A549 (cell line): ENCODE measurements around the gene TMOD1. TPM values are rescaled to one million over a fixed set of nuclear protein-coding genes. Genes with fewer than 3 reads are reported as not detected.

ENCODE experiments used
- ATAC-seq, 2 experiments: fragments of 200-7000 bp in 1 of 2; fragments of >200 bp in 1 of 2; cut with Nextera tagmentation in 1 of 2; cut with Tn5 transposase in 1 of 2; 3 replicates each; pipeline versions ENCODE4 v1.8.0 to v1.9.1; 2018 to 2020; ENCODE audit warnings: mild to moderate bottlenecking in 1 of 2, moderate library complexity in 1 of 2
- CTCF ChIA-PET: fragments of 300-600 bp; sonication (Branson Sonifier 250); formaldehyde crosslinking; extraction: SDS; loops from one replicate; lab custom pipeline; 2021; ENCODE audit warnings: antibody characterized with exemption, inconsistent platforms; lab: Yijun Ruan, JAX
- POLR2A ChIA-PET: fragments of 350-600 bp; formaldehyde crosslinking; extraction: SDS; loops from one replicate; lab custom pipeline; 2021; ENCODE audit warnings: antibody characterized with exemption, inconsistent platforms; lab: Yijun Ruan, JAX
- DNase-seq, 2 experiments: peaks; one replicate each; pipeline versions ENCODE4 v3.0.0 to v3.0.0-alpha.2; 2011 to 2016; ENCODE audit warnings: low read depth in 1 of 2, low spot score in 1 of 2
- FAIRE-seq: peaks from 2 replicates; lab custom pipeline; 2011; peaks lifted over from hg19 to GRCh38; lab: Jason Lieb, UNC
- H3K27ac ChIP-seq, 2 experiments: fragments of >200 bp; sonication (Bioruptor Twin); formaldehyde crosslinking; 3 replicates each; pipeline ENCODE4 v1.5.1; 2016 to 2017
- H3K4me1 ChIP-seq: fragments of >200 bp; sonication (Bioruptor Twin); formaldehyde crosslinking; 3 replicates; pipeline ENCODE4 v1.6.1; 2016
- H3K4me2 ChIP-seq: fragments of >200 bp; sonication (Bioruptor Twin); formaldehyde crosslinking; 3 replicates; pipeline ENCODE4 v1.6.1; 2016
- H3K4me3 ChIP-seq: fragments of >200 bp; sonication (Bioruptor Twin); formaldehyde crosslinking; 3 replicates; pipeline ENCODE4 v1.5.1; 2016
- H3K9me3 ChIP-seq: fragments of >200 bp; sonication (Bioruptor Twin); formaldehyde crosslinking; 3 replicates; pipeline ENCODE4 v1.6.1; 2016
- ATOH8 ChIP-seq: fragments of 250-450 bp; sonication (Bioruptor Pico); IDR thresholded peaks from 2 replicates; pipeline ENCODE4 v1.5.0; 2020; ENCODE audit warnings: low read depth, mild to moderate bottlenecking, moderate library complexity
- BHLHE40 ChIP-seq: IDR thresholded peaks from 2 replicates; pipeline ENCODE4 v1.6.1; 2012; ENCODE audit warnings: low read depth, low read length, inconsistent platforms
- CBX2 ChIP-seq: fragments of 200-600 bp; sonication (generic); IDR thresholded peaks from 2 replicates; pipeline ENCODE4 v1.6.1; 2016; ENCODE audit warnings: low read depth, mild to moderate bottlenecking, borderline replicate concordance
- EHF ChIP-seq: fragments of 250-450 bp; sonication (Bioruptor Pico); IDR thresholded peaks from 2 replicates; pipeline ENCODE4 v1.5.0; 2020; ENCODE audit warnings: mild to moderate bottlenecking
- EP300 ChIP-seq, 2 experiments: fragments of >200 bp; sonication (Bioruptor Twin); formaldehyde crosslinking; IDR thresholded peaks; 2 replicates in 1 of 2; 3 replicates in 1 of 2; pipeline ENCODE4 v1.6.1; 2016 to 2017
- ESRRA ChIP-seq: fragments of 150-350 bp; IDR thresholded peaks from 2 replicates; pipeline ENCODE4 v1.6.1; 2014; ENCODE audit warnings: mild to moderate bottlenecking, low read length, borderline replicate concordance
- FOXS1 ChIP-seq: fragments of 250-450 bp; sonication (Bioruptor Pico); IDR thresholded peaks from 2 replicates; pipeline ENCODE4 v1.5.0; 2020; ENCODE audit warnings: mild to moderate bottlenecking, moderate library complexity
- GATA3 ChIP-seq: IDR thresholded peaks from 2 replicates; pipeline ENCODE4 v1.6.1; 2012; ENCODE audit warnings: borderline replicate concordance
- HOXA7 ChIP-seq: fragments of 250-450 bp; sonication (Bioruptor Pico); IDR thresholded peaks from 2 replicates; pipeline ENCODE4 v1.5.0; 2020; ENCODE audit warnings: mild to moderate bottlenecking, moderate library complexity
- HOXB13 ChIP-seq: fragments of 250-450 bp; sonication (Bioruptor Pico); IDR thresholded peaks from 2 replicates; pipeline ENCODE4 v1.5.0; 2020; ENCODE audit warnings: low read depth, mild to moderate bottlenecking, moderate library complexity
- HOXB5 ChIP-seq: fragments of 250-450 bp; sonication (Bioruptor Pico); IDR thresholded peaks from 2 replicates; pipeline ENCODE4 v1.5.0; 2020; ENCODE audit warnings: mild to moderate bottlenecking, moderate library complexity
- JUN ChIP-seq, 2 experiments: fragments of >200 bp; sonication (Bioruptor Twin); formaldehyde crosslinking; IDR thresholded peaks; 2 replicates in 1 of 2; 3 replicates in 1 of 2; pipeline ENCODE4 v1.6.1; 2016 to 2017
- KDM5A ChIP-seq: fragments of 200-600 bp; sonication (generic); IDR thresholded peaks from 2 replicates; pipeline ENCODE4 v1.6.1; 2016; ENCODE audit warnings: antibody characterized with exemption, mild to moderate bottlenecking
- MAFK ChIP-seq: fragments of 450-650 bp; IDR thresholded peaks from 2 replicates; pipeline ENCODE4 v1.6.1; 2014; ENCODE audit not compliant: partially characterized antibody
- MAZ ChIP-seq: fragments of 150-350 bp; IDR thresholded peaks from 2 replicates; pipeline ENCODE4 v1.6.1; 2014; ENCODE audit warnings: antibody characterized with exemption, low read depth, low read length, borderline replicate concordance
- MYC ChIP-seq: IDR thresholded peaks from 2 replicates; pipeline ENCODE4 v1.6.1; 2012; ENCODE audit warnings: mild to moderate bottlenecking, inconsistent platforms, low read length, improper control_type of control experiment, borderline replicate concordance
- POLR2A ChIP-seq: IDR thresholded peaks from 2 replicates; pipeline ENCODE4 v1.6.1; 2012; ENCODE audit warnings: mild to moderate bottlenecking, low read length
- REST ChIP-seq: fragments of 200-600 bp; sonication (generic); IDR thresholded peaks from 2 replicates; pipeline ENCODE4 v1.6.1; 2016; ENCODE audit warnings: antibody characterized with exemption, mild to moderate bottlenecking, moderate library complexity
- SREBF2 ChIP-seq: fragments of 450-650 bp; IDR thresholded peaks from 2 replicates; pipeline ENCODE4 v1.6.1; 2014; ENCODE audit warnings: mild to moderate bottlenecking, moderate library complexity
- TP53 ChIP-seq: fragments of 250-450 bp; sonication (Bioruptor Pico); IDR thresholded peaks from 2 replicates; pipeline ENCODE4 v1.5.0; 2021; ENCODE audit warnings: mild to moderate bottlenecking, moderate library complexity
- ZFP36 ChIP-seq: fragments of 450-650 bp; IDR thresholded peaks from 2 replicates; pipeline ENCODE4 v1.6.1; 2014; ENCODE audit warnings: borderline replicate concordance; ENCODE audit not compliant: partially characterized antibody
- ZNF302 ChIP-seq: fragments of 250-450 bp; sonication (Bioruptor Pico); IDR thresholded peaks from 2 replicates; pipeline ENCODE4 v1.9.0; 2021; ENCODE audit warnings: inconsistent platforms, mild to moderate bottlenecking, moderate library complexity
- ZSCAN20 ChIP-seq: fragments of 250-450 bp; sonication (Bioruptor Pico); IDR thresholded peaks from 2 replicates; pipeline ENCODE4 v1.8.0; 2022; ENCODE audit warnings: mild to moderate bottlenecking, moderate library complexity
- WGBS: methylation state at CpG from one replicate; pipeline ENCODE4 v1.1.6; 2017; ENCODE audit errors: missing lambda C conversion rate; 5-methylcytosine and 5-hydroxymethylcytosine counted together
- polyA plus RNA-seq, 4 experiments: library from polyadenylated mRNA; depleted of rRNA in 3 of 4; stranded (reverse); fragments of >200 nt; fragmentation: RNase III in 1 of 4; extraction: RNeasy Plus Mini Kit Qiagen cat#74134 plus additional on column Dnase treatment in 1 of 4; gene quantifications; 2 replicates in 3 of 4; 3 replicates in 1 of 4; pipeline ENCODE4 v1.2.3, GENCODE V29; 2011 to 2017
- TF ChIP-seq, protein P1 (sequence below): IDR thresholded peaks from 2 replicates; pipeline ENCODE4 v1.6.1; 2012; ENCODE audit warnings: low read depth, borderline replicate concordance

Gene TMOD1
- polyA plus RNA-seq, 2 of the 4 experiments (the other 2 are of a cell fraction), result 0.28 to 0.80 TPM

GRCh38 chr9:97548819-97549540 is 47.5 kb downstream of the TMOD1 start:
- Histone ChIP-seq H3K4me2 (no peak overlapping the region), H3K9me3 (no peaks in the 10 kb centered on the region), H3K4me1 (no peaks in the 10 kb centered on the region), H3K27ac (no peak overlapping the region), H3K4me3 (no peak overlapping the region)
- FAIRE-seq (no peak), DNase-seq (no peak), ATAC-seq (no peak)
- CTCF ChIA-PET, result interaction anchor here (0.8 to 3.0 kb wide), 6 partner anchors 9 to 81 kb away, joined by 4 to 11 read pairs (median 4); no protein-coding TSS in a partner anchor
- POLR2A ChIA-PET, result no interaction called here
- WGBS, result 46% methylated on average over 3 of the region's 3 CpGs
- TF ChIP-seq ESRRA (no peak), MAZ (no peak), TP53 (CRISPR knock-in tag) (no peak), KDM5A (no peak), ZFP36 (no peak), SREBF2 (no peak), HOXB13 (CRISPR knock-in tag) (no peak), JUN (IDR thresholded peaks at IDR 0.05) (no peak), HOXB5 (CRISPR knock-in tag) (no peak), ATOH8 (CRISPR knock-in tag) (no peak)

- ATAC-seq (no peak), FAIRE-seq (no peak), DNase-seq (no peak)
- Histone ChIP-seq H3K4me1 (no peaks in the 10 kb centered on the region), H3K4me3 (no peak overlapping the region), H3K9me3 (no peaks in the 10 kb centered on the region), H3K27ac (no peak overlapping the region), H3K4me2 (no peak overlapping the region)
- ChIA-PET POLR2A (no interaction called here), CTCF (no interaction called here)
- WGBS, result 78% methylated on average over 1 of the region's 1 CpG
- no peak for TF ChIP-seq POLR2A
- TF ChIP-seq ZSCAN20, result no peak
- no peak for TF ChIP-seq BHLHE40
- no peak for TF ChIP-seq CBX2
- TF ChIP-seq FOXS1 (CRISPR knock-in tag), result no peak
- TF ChIP-seq EHF, result no peak
- TF ChIP-seq HOXB5 (CRISPR knock-in tag), result no peak
- no peak for TF ChIP-seq JUN (IDR thresholded peaks at IDR 0.05)
- TF ChIP-seq EP300 (IDR thresholded peaks at IDR 0.05), result no peak
- TF ChIP-seq MYC, result no peak
- TF ChIP-seq MAFK, result no peak
- TF ChIP-seq, protein P1, sequence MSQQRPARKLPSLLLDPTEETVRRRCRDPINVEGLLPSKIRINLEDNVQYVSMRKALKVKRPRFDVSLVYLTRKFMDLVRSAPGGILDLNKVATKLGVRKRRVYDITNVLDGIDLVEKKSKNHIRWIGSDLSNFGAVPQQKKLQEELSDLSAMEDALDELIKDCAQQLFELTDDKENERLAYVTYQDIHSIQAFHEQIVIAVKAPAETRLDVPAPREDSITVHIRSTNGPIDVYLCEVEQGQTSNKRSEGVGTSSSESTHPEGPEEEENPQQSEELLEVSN, result no peak
- TF ChIP-seq TP53 (CRISPR knock-in tag), result no peak
- TF ChIP-seq REST, result no peak
- no peak for TF ChIP-seq GATA3
- TF ChIP-seq ZNF302 (CRISPR knock-in tag), result no peak
- TF ChIP-seq ATOH8 (CRISPR knock-in tag), result no peak
- no peak for TF ChIP-seq ESRRA
- TF ChIP-seq HOXA7 (CRISPR knock-in tag), result no peak
Measured at GRCh38 chr9:97550386-97550785, 48.9 kb downstream of the TMOD1 start.
